Neural progenitor cell (in vitro differentiated cells): ENCODE results near the gene CAMKK2. TPM values are rescaled to one million over a fixed set of nuclear protein-coding genes. Genes with fewer than 3 reads are reported as not detected.

Experiments
- DNase-seq: peaks from one replicate; pipeline ENCODE4 v3.0.0-alpha.2; 2016; ENCODE audit warnings: low spot score
- H2AFZ ChIP-seq: fragments of 200-600 bp; sonication (generic); replicated peaks from 2 replicates; pipeline ENCODE4 v1.6.1; 2016; ENCODE audit warnings: antibody characterized with exemption
- H3F3A ChIP-seq: fragments of 200-600 bp; sonication (generic); 2 replicates; pipeline ENCODE4 v1.6.1; 2016; ENCODE audit warnings: antibody characterized with exemption, low read depth
- H3K27ac ChIP-seq: fragments of 200-600 bp; sonication (generic); 2 replicates; pipeline ENCODE4 v1.5.1; 2016; ENCODE audit warnings: mild to moderate bottlenecking
- H3K27me3 ChIP-seq: fragments of 200-600 bp; sonication (generic); 2 replicates; pipeline ENCODE4 v1.6.1; 2016; ENCODE audit warnings: mild to moderate bottlenecking, moderate library complexity
- H3K36me3 ChIP-seq: fragments of 200-600 bp; sonication (generic); 2 replicates; pipeline ENCODE4 v1.5.1; 2016
- H3K4me1 ChIP-seq: fragments of 200-600 bp; sonication (generic); 2 replicates; pipeline ENCODE4 v1.6.1; 2016; ENCODE audit warnings: mixed run types
- H3K4me2 ChIP-seq: fragments of 200-600 bp; sonication (generic); 2 replicates; pipeline ENCODE4 v1.6.1; 2016
- H3K4me3 ChIP-seq: fragments of 200-600 bp; sonication (generic); 2 replicates; pipeline ENCODE4 v1.5.1; 2016
- H3K79me2 ChIP-seq: fragments of 200-600 bp; sonication (generic); 2 replicates; pipeline ENCODE4 v1.6.1; 2016; ENCODE audit warnings: low read depth
- H3K9ac ChIP-seq: fragments of 200-600 bp; sonication (generic); 2 replicates; pipeline ENCODE4 v1.6.1; 2016
- H3K9me3 ChIP-seq: fragments of 200-600 bp; sonication (generic); 2 replicates; pipeline ENCODE4 v1.5.1; 2016; ENCODE audit warnings: low read depth
- H4K20me1 ChIP-seq: fragments of 200-600 bp; sonication (generic); 2 replicates; pipeline ENCODE4 v1.6.1; 2016; ENCODE audit warnings: low read depth
- H3K27ac Mint-ChIP-seq: 3 replicates; pipeline ENCODE4 v1.8.0; 2021; ENCODE audit warnings: mixed read lengths
- H3K27me3 Mint-ChIP-seq: 2 replicates; pipeline ENCODE4 v1.8.0; 2022; ENCODE audit warnings: low read depth, mild to moderate bottlenecking, inconsistent platforms, moderate library complexity, mixed read lengths; ENCODE audit not compliant: insufficient read depth
- H3K36me3 Mint-ChIP-seq: 3 replicates; pipeline ENCODE4 v1.8.0; 2021; ENCODE audit warnings: mixed read lengths
- H3K4me1 Mint-ChIP-seq: 3 replicates; pipeline ENCODE4 v1.8.0; 2021; ENCODE audit warnings: mixed read lengths
- H3K4me3 Mint-ChIP-seq: 3 replicates; pipeline ENCODE4 v1.8.0; 2021; ENCODE audit warnings: mild to moderate bottlenecking, moderate library complexity, mixed read lengths
- H3K9me3 Mint-ChIP-seq: 3 replicates; pipeline ENCODE4 v1.8.0; 2020; ENCODE audit warnings: mixed read lengths
- EZH2 ChIP-seq: fragments of 200-600 bp; sonication (generic); IDR thresholded peaks from 2 replicates; pipeline ENCODE4 v1.6.1; 2017; ENCODE audit warnings: antibody characterized with exemption, mild to moderate bottlenecking, moderate library complexity
- EZH2phosphoT487 ChIP-seq: fragments of 200-600 bp; sonication (generic); IDR thresholded peaks from 2 replicates; pipeline ENCODE4 v1.6.1; 2017; ENCODE audit warnings: antibody characterized with exemption
- total RNA-seq: library from RNA; depleted of rRNA; stranded (reverse); fragments of >200 nt; gene quantifications from 2 replicates; pipeline ENCODE4 v1.2.3, GENCODE V29; 2015; ENCODE audit warnings: low replicate concordance
- TF ChIP-seq, protein P1 (sequence below): fragments of 200-600 bp; sonication (generic); IDR thresholded peaks from 2 replicates; pipeline ENCODE4 v1.5.1; 2017; ENCODE audit warnings: antibody characterized with exemption, mild to moderate bottlenecking

Gene CAMKK2
- total RNA-seq, 1 donor from 2014 or later, result 21.0 TPM

GRCh38 chr12:121304306-121304705 lies 7.8 kb upstream of the CAMKK2 start:
- H3K4me1 ChIP-seq, result no peaks in the 10 kb centered on the region
- DNase-seq, result no peak
- H3K9ac ChIP-seq, result no peak overlapping the region
- H3K4me2 ChIP-seq, result no peak overlapping the region
- peaks cover 2% of the 10 kb centered on the region for H3F3A ChIP-seq
- Mint-ChIP-seq H3K27me3 (peaks cover 2% of the 10 kb centered on the region), H3K4me1 (no peaks in the 10 kb centered on the region), H3K36me3 (peaks cover 9% of the 10 kb centered on the region), H3K27ac (no peak overlapping the region), H3K4me3 (no peak overlapping the region), H3K9me3 (no peaks in the 10 kb centered on the region)
- no peaks in the 10 kb centered on the region for H3K27me3 ChIP-seq
- no peak overlapping the region for H3K27ac ChIP-seq
- H3K36me3 ChIP-seq, result no peaks in the 10 kb centered on the region
- H4K20me1 ChIP-seq, result no peaks in the 10 kb centered on the region
- TF ChIP-seq EZH2phosphoT487, result no peak
- TF ChIP-seq, protein P1, sequence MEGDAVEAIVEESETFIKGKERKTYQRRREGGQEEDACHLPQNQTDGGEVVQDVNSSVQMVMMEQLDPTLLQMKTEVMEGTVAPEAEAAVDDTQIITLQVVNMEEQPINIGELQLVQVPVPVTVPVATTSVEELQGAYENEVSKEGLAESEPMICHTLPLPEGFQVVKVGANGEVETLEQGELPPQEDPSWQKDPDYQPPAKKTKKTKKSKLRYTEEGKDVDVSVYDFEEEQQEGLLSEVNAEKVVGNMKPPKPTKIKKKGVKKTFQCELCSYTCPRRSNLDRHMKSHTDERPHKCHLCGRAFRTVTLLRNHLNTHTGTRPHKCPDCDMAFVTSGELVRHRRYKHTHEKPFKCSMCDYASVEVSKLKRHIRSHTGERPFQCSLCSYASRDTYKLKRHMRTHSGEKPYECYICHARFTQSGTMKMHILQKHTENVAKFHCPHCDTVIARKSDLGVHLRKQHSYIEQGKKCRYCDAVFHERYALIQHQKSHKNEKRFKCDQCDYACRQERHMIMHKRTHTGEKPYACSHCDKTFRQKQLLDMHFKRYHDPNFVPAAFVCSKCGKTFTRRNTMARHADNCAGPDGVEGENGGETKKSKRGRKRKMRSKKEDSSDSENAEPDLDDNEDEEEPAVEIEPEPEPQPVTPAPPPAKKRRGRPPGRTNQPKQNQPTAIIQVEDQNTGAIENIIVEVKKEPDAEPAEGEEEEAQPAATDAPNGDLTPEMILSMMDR, result no peak
- no peak for TF ChIP-seq EZH2
- no peak overlapping the region for H3K4me3 ChIP-seq
- H3K79me2 ChIP-seq, result no peaks in the 10 kb centered on the region
- H2AFZ ChIP-seq, result no peak overlapping the region
- H3K9me3 ChIP-seq, result no peaks in the 10 kb centered on the region

DNA sequence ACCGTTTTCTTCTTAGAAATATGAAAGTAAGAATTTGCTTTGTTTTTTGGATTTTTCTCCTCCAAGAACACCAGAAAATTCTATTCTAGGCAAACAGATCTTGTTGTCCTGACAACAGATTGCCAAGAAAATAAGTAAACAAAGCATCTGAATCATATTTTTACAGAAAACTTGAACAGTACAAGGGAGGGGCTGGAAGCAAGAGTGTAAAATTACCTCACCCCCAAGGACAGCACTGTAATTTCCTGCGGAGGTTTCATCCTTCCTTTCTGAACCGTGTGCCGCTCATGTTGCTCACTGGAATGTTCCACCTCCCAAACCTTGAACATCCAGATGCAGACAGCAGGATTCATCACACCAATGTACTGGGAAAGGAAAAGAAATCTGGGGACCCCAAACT lies 5.4 kb upstream of the CAMKK2 start:
- no peak overlapping the region for H3K27ac Mint-ChIP-seq
- peaks cover 3% of the 10 kb centered on the region for H3K4me1 Mint-ChIP-seq
- no peak overlapping the region for H3K4me2 ChIP-seq
- H3K36me3 ChIP-seq, result no peaks in the 10 kb centered on the region
- H3K79me2 ChIP-seq, result no peaks in the 10 kb centered on the region
- no peak overlapping the region for H3K9ac ChIP-seq
- no peak overlapping the region for H3K27ac ChIP-seq
- H3K4me3 Mint-ChIP-seq, result no peak overlapping the region
- DNase-seq, result no peak
- no peaks in the 10 kb centered on the region for H3K27me3 ChIP-seq
- peaks cover 6% of the 10 kb centered on the region for H3K27me3 Mint-ChIP-seq
- H3K4me1 ChIP-seq, result no peaks in the 10 kb centered on the region
- no peak overlapping the region for H3K4me3 ChIP-seq
- no peaks in the 10 kb centered on the region for H3K9me3 ChIP-seq
- H3K9me3 Mint-ChIP-seq, result no peaks in the 10 kb centered on the region
- no peak for TF ChIP-seq EZH2
- TF ChIP-seq, protein P1, result no peak
- H4K20me1 ChIP-seq, result no peaks in the 10 kb centered on the region
- H3F3A ChIP-seq, result peaks cover 16% of the 10 kb centered on the region
- no peak overlapping the region for H2AFZ ChIP-seq
- no peaks in the 10 kb centered on the region for H3K36me3 Mint-ChIP-seq

DNA sequence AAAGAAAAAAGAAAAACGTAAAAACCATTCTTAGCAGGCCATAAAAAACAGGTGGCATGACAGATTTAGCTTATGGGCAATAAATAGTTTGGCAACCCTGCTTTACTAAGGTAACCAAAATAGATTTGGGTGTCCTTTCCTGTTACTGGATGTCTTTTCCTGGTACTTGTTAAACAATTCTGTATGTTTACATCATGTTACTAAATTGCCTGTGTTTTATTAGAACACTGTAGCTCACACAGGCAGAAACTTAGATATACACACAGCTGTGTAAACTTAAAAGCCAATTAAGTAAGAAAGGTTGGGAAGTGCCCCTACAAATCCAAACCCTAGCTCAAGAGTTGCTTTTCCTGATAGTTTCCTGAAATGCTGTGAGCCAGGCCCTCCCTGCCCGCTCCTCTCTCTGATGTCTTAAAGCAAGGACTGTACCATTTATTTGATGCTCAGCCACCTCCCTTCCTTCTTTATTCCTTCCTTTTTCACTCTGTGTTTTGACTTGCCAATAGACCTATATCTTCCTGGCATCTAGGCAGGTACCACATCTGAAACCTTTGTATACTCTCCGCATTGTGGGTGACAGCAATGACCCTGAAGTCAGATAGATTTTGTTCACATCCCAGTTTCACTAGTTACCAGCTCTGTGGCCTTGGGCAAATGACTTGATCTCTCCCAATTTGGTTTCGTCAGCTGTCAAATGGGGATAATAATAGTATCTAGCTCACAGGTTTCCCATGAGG lies 3.7 kb upstream of the CAMKK2 start:
- Histone ChIP-seq H3K4me1 (peaks cover 3% of the 10 kb centered on the region), H3K4me3 (no peak overlapping the region), H3K4me2 (no peak overlapping the region), H3K79me2 (peaks cover 11% of the 10 kb centered on the region), H3K9ac (no peak overlapping the region), H2AFZ (no peak overlapping the region), H3K27me3 (no peaks in the 10 kb centered on the region), H3K36me3 (no peaks in the 10 kb centered on the region), H3K27ac (no peak overlapping the region), H4K20me1 (peaks cover 3% of the 10 kb centered on the region), H3K9me3 (no peaks in the 10 kb centered on the region), H3F3A (peaks cover 17% of the 10 kb centered on the region)
- Mint-ChIP-seq H3K9me3 (no peaks in the 10 kb centered on the region), H3K4me1 (peaks cover 7% of the 10 kb centered on the region), H3K27ac (no peak overlapping the region), H3K36me3 (no peaks in the 10 kb centered on the region), H3K27me3 (peaks cover 6% of the 10 kb centered on the region), H3K4me3 (no peak overlapping the region)
- TF ChIP-seq, protein P1, result no peak
- TF ChIP-seq EZH2phosphoT487, result no peak
- TF ChIP-seq EZH2, result no peak
- no peak for DNase-seq
